Gastroesophageal sphincter (tissue), 3 donors: ENCODE data around the gene NAA25.

Experiments used
- CTCF ChIP-seq, 4 experiments: fragments of 200-600 bp in 2 of 4; fragments of 450-650 bp in 2 of 4; sonication (generic) in 1 of 4; IDR thresholded peaks; one replicate each; pipeline ENCODE4 v1.5.1; 2017 to 2019; ENCODE audit warnings: antibody characterized with exemption in 4 of 4, mild to moderate bottlenecking in 2 of 4, moderate library complexity in 2 of 4
- EP300 ChIP-seq: sonication (generic); formaldehyde crosslinking; IDR thresholded peaks from one replicate; pipeline ENCODE4 v1.6.1; 2017; ENCODE audit warnings: antibody characterized with exemption, mild to moderate bottlenecking
- POLR2A ChIP-seq, 2 donors: fragments of 450-650 bp; IDR thresholded peaks; one replicate each; pipeline ENCODE4 v1.6.1; 2017; ENCODE audit warnings: antibody characterized with exemption in 2 of 2, mild to moderate bottlenecking in 2 of 2, moderate library complexity in 1 of 2
- POLR2AphosphoS5 ChIP-seq: sonication (generic); formaldehyde crosslinking; IDR thresholded peaks from one replicate; pipeline ENCODE4 v1.6.1; 2017; ENCODE audit warnings: antibody characterized with exemption

- no peak for TF ChIP-seq POLR2A (IDR thresholded peaks at IDR 0.05)
- TF ChIP-seq CTCF (IDR thresholded peaks at IDR 0.05): no peak
- TF ChIP-seq EP300: no peak
- no peak for TF ChIP-seq POLR2AphosphoS5
These were observed 128.0 kb downstream of the NAA25 start for GRCh38 chr12:111980598-111980997.
